Activated CD4-positive, alpha-beta memory T cell treated with anti-CD3 and anti-CD28 coated beads for 36 hours (primary cell): ENCODE measurements around the gene ZNF280D. TPM values are rescaled to one million over a fixed set of nuclear protein-coding genes. Genes with fewer than 3 reads are reported as not detected.
"Not testable (repeated sequence)": the region's sequence is repeated elsewhere in the genome, so short reads cannot be mapped to it uniquely, and the experiment has no call there.

Experiments used
- CTCF ChIA-PET: fragments of 350-600 bp; sonication (Branson Sonifier 250); formaldehyde crosslinking; loops from one replicate; lab custom pipeline; 2021; ENCODE audit warnings: antibody characterized with exemption, inconsistent platforms; lab: Charles Lee
- POLR2A ChIA-PET: fragments of 350-600 bp; sonication (Branson Sonifier 250); formaldehyde crosslinking; loops from one replicate; lab custom pipeline; 2021; ENCODE audit warnings: antibody characterized with exemption; lab: Charles Lee
- DNase-seq: peaks from one replicate; pipeline ENCODE4 v3.0.0-alpha.2; 2020
- H3K27ac Mint-ChIP-seq: one replicate; pipeline ENCODE4 v1.8.0; 2021; ENCODE audit warnings: mixed read lengths
- H3K27me3 Mint-ChIP-seq: one replicate; pipeline ENCODE4 v1.8.0; 2021; ENCODE audit warnings: mixed read lengths
- H3K36me3 Mint-ChIP-seq: one replicate; pipeline ENCODE4 v1.8.0; 2021; ENCODE audit warnings: mixed read lengths
- H3K4me1 Mint-ChIP-seq: one replicate; pipeline ENCODE4 v1.8.0; 2021; ENCODE audit warnings: low read depth, mixed read lengths
- H3K4me3 Mint-ChIP-seq: one replicate; pipeline ENCODE4 v1.8.0; 2021; ENCODE audit warnings: mild to moderate bottlenecking, mixed read lengths
- H3K9me3 Mint-ChIP-seq: one replicate; pipeline ENCODE4 v1.8.0; 2021; ENCODE audit warnings: mixed read lengths
- intact Hi-C: fragments of 100-400 bp; cut with micrococcal nuclease; formaldehyde crosslinking; loops from one replicate; pipeline ENCODE4 v1.15.1; 2023
- total RNA-seq, 2 experiments: library from RNA; stranded (reverse); gene quantifications; one replicate each; pipeline ENCODE4 v1.2.3, GENCODE V29; 2021

Gene ZNF280D
- total RNA-seq, 2 experiments from 2014 or later = 18.0 to 19.3 TPM

- no peak for DNase-seq
- Mint-ChIP-seq H3K36me3 (peaks cover 24% of the 10 kb centered on the region), H3K4me1 (peaks cover 36% of the 10 kb centered on the region), H3K27ac (no peak overlapping the region), H3K4me3 (peak overlapping the region; percentile 93), H3K9me3 (no peaks in the 10 kb centered on the region), H3K27me3 (no peaks in the 10 kb centered on the region)
- ChIA-PET CTCF (interaction anchor here (0.6 kb wide), 1 partner anchor 241 kb away, joined by 4 read pairs; no protein-coding TSS in a partner anchor), POLR2A (no interaction called here)
- intact Hi-C loops = loop anchor here (5.0 to 10.0 kb wide), 2 partner anchors 56 to 487 kb away; partner anchors contain the start of gene RFX7
Measured at GRCh38 chr15:56731548-56731947, 1.8 kb downstream of the ZNF280D start.

GRCh38 chr15:56729561-56729960 lies 3.7 kb downstream of the ZNF280D start:
- H3K36me3 Mint-ChIP-seq = peaks cover 26% of the 10 kb centered on the region
- H3K4me3 Mint-ChIP-seq = no peak overlapping the region
- DNase-seq = no peak
- H3K27me3 Mint-ChIP-seq = no peaks in the 10 kb centered on the region
- H3K9me3 Mint-ChIP-seq = no peaks in the 10 kb centered on the region
- intact Hi-C loops = no loop called here
- POLR2A ChIA-PET = no interaction called here
- H3K4me1 Mint-ChIP-seq = peaks cover 43% of the 10 kb centered on the region
- no peak overlapping the region for H3K27ac Mint-ChIP-seq
- CTCF ChIA-PET = no interaction called here

- no peaks in the 10 kb centered on the region for H3K27me3 Mint-ChIP-seq
- H3K4me1 Mint-ChIP-seq = peaks cover 43% of the 10 kb centered on the region
- no peaks in the 10 kb centered on the region for H3K9me3 Mint-ChIP-seq
- DNase-seq = no peak
- peaks cover 32% of the 10 kb centered on the region for H3K36me3 Mint-ChIP-seq
- H3K4me3 Mint-ChIP-seq = no peak overlapping the region
- intact Hi-C loops = no loop called here
- H3K27ac Mint-ChIP-seq = no peak overlapping the region
- ChIA-PET POLR2A (interaction anchor here (0.6 kb wide), 1 partner anchor 135 kb away, joined by 3 read pairs; no protein-coding TSS in a partner anchor), CTCF (no interaction called here)
Measured at GRCh38 chr15:56725386-56725785, 7.9 kb downstream of the ZNF280D start.

GRCh38 chr15:56724232-56724631 lies 9.1 kb downstream of the ZNF280D start:
- Mint-ChIP-seq H3K9me3 (no peaks in the 10 kb centered on the region), H3K4me1 (peaks cover 48% of the 10 kb centered on the region), H3K27ac (no peak overlapping the region), H3K36me3 (peaks cover 28% of the 10 kb centered on the region), H3K27me3 (no peaks in the 10 kb centered on the region), H3K4me3 (no peak overlapping the region)
- DNase-seq = no peak
- ChIA-PET POLR2A (interaction anchor here (0.7 kb wide), 1 partner anchor 8 kb away, joined by 4 read pairs; no protein-coding TSS in a partner anchor), CTCF (no interaction called here)
- intact Hi-C loops = no loop called here

- no peak overlapping the region for H3K4me3 Mint-ChIP-seq
- H3K27me3 Mint-ChIP-seq = no peaks in the 10 kb centered on the region
- DNase-seq = no peak
- intact Hi-C loops = no loop called here
- H3K4me1 Mint-ChIP-seq = peaks cover 48% of the 10 kb centered on the region
- peaks cover 24% of the 10 kb centered on the region for H3K36me3 Mint-ChIP-seq
- no peaks in the 10 kb centered on the region for H3K9me3 Mint-ChIP-seq
- no peak overlapping the region for H3K27ac Mint-ChIP-seq
- ChIA-PET CTCF (interaction anchor here (1.1 kb wide), 1 partner anchor 16 kb away, joined by 3 read pairs; no protein-coding TSS in a partner anchor), POLR2A (interaction anchor here (0.7 kb wide), 1 partner anchor 8 kb away, joined by 4 read pairs; no protein-coding TSS in a partner anchor)
Measured at GRCh38 chr15:56723787-56724186, 9.5 kb downstream of the ZNF280D start.

- no peak overlapping the region for H3K4me3 Mint-ChIP-seq
- CTCF ChIA-PET = no interaction called here
- H3K36me3 Mint-ChIP-seq = peaks cover 15% of the 10 kb centered on the region
- H3K27me3 Mint-ChIP-seq = no peaks in the 10 kb centered on the region
- POLR2A ChIA-PET = interaction anchor here (0.8 kb wide), 1 partner anchor 26 kb away, joined by 3 read pairs; no protein-coding TSS in a partner anchor
- no peaks in the 10 kb centered on the region for H3K9me3 Mint-ChIP-seq
- no peak for DNase-seq
- peaks cover 56% of the 10 kb centered on the region for H3K4me1 Mint-ChIP-seq
- intact Hi-C loops = no loop called here
- no peak overlapping the region for H3K27ac Mint-ChIP-seq
Measured at GRCh38 chr15:56719774-56720555, 13.3 kb downstream of the ZNF280D start.

GRCh38 chr15:56719021-56719612 lies 14.2 kb downstream of the ZNF280D start:
- intact Hi-C loops = no loop called here
- Mint-ChIP-seq H3K27ac (no peak overlapping the region), H3K4me1 (peaks cover 49% of the 10 kb centered on the region), H3K4me3 (no peak overlapping the region), H3K36me3 (peaks cover 10% of the 10 kb centered on the region), H3K9me3 (no peaks in the 10 kb centered on the region), H3K27me3 (no peaks in the 10 kb centered on the region)
- ChIA-PET CTCF (interaction anchor here (1.3 to 1.7 kb wide), 2 partner anchors 25 to 151 kb away, joined by 3 to 8 read pairs; no protein-coding TSS in a partner anchor), POLR2A (no interaction called here)
- no peak for DNase-seq

GRCh38 chr15:56718560-56718959 lies 14.7 kb downstream of the ZNF280D start:
- H3K4me3 Mint-ChIP-seq = no peak overlapping the region
- CTCF ChIA-PET = interaction anchor here (1.3 to 1.7 kb wide), 2 partner anchors 25 to 151 kb away, joined by 3 to 8 read pairs; no protein-coding TSS in a partner anchor

GRCh38 chr15:56716334-56716733 lies 17.0 kb downstream of the ZNF280D start:
- CTCF ChIA-PET = no interaction called here
- Mint-ChIP-seq H3K27me3 (no peaks in the 10 kb centered on the region), H3K27ac (no peak overlapping the region), H3K9me3 (no peaks in the 10 kb centered on the region), H3K4me3 (no peak overlapping the region), H3K36me3 (no peaks in the 10 kb centered on the region), H3K4me1 (peaks cover 39% of the 10 kb centered on the region)
- POLR2A ChIA-PET = no interaction called here
- intact Hi-C loops = no loop called here
- DNase-seq = no peak

More at GRCh38 chr15:56718560-56718959, 14.7 kb downstream of the ZNF280D start:
- POLR2A ChIA-PET = no interaction called here
- DNase-seq = no peak
- Mint-ChIP-seq H3K4me1 (peaks cover 44% of the 10 kb centered on the region), H3K9me3 (no peaks in the 10 kb centered on the region), H3K27ac (no peak overlapping the region), H3K36me3 (peaks cover 4% of the 10 kb centered on the region), H3K27me3 (no peaks in the 10 kb centered on the region)
- intact Hi-C loops = no loop called here

- peaks cover 34% of the 10 kb centered on the region for H3K4me1 Mint-ChIP-seq
- H3K9me3 Mint-ChIP-seq = no peaks in the 10 kb centered on the region
- no peak for DNase-seq
- intact Hi-C loops = no loop called here
- no peak overlapping the region for H3K4me3 Mint-ChIP-seq
- CTCF ChIA-PET = no interaction called here
- H3K36me3 Mint-ChIP-seq = no peaks in the 10 kb centered on the region
- no peak overlapping the region for H3K27ac Mint-ChIP-seq
- H3K27me3 Mint-ChIP-seq = no peaks in the 10 kb centered on the region
- POLR2A ChIA-PET = no interaction called here
Measured at GRCh38 chr15:56715220-56715619, 18.1 kb downstream of the ZNF280D start.

- H3K4me1 Mint-ChIP-seq, H3K27me3 Mint-ChIP-seq, H3K9me3 Mint-ChIP-seq, DNase-seq, H3K4me3 Mint-ChIP-seq, CTCF ChIA-PET, H3K27ac Mint-ChIP-seq, intact Hi-C loops, POLR2A ChIA-PET: not testable (repeated sequence)
- peaks cover 11% of the 10 kb centered on the region for H3K36me3 Mint-ChIP-seq
Measured at GRCh38 chr15:56709502-56709901, 23.8 kb downstream of the ZNF280D start.

- CTCF ChIA-PET = no interaction called here
- Mint-ChIP-seq H3K4me3 (no peak overlapping the region), H3K4me1 (no peaks in the 10 kb centered on the region), H3K9me3 (no peaks in the 10 kb centered on the region), H3K27ac (no peak overlapping the region), H3K36me3 (peaks cover 23% of the 10 kb centered on the region), H3K27me3 (no peaks in the 10 kb centered on the region)
- intact Hi-C loops = no loop called here
- no peak for DNase-seq
- POLR2A ChIA-PET = no interaction called here
Measured at GRCh38 chr15:56699743-56700142, 33.6 kb downstream of the ZNF280D start.
